Skeletal muscle satellite cell (primary cell): Measurements from ENCODE around the gene ACBD3.
"Not testable (repeated sequence)": the region's sequence is repeated elsewhere in the genome, so short reads cannot be mapped to it uniquely, and the experiment has no call there.

Experiments
- H3K27me3 ChIP-seq: 2 replicates; pipeline ENCODE4 v1.7.0; 2013; ENCODE audit warnings: low read length; ENCODE audit not compliant: control insufficient read depth, insufficient read depth
- H3K36me3 ChIP-seq: 2 replicates; pipeline ENCODE4 v1.7.0; 2013; ENCODE audit warnings: mild to moderate bottlenecking, control low read depth, low read length; ENCODE audit not compliant: insufficient read depth
- H3K4me1 ChIP-seq: 2 replicates; pipeline ENCODE4 v1.7.0; 2013; ENCODE audit warnings: low read length; ENCODE audit not compliant: control insufficient read depth, insufficient read depth
- H3K4me2 ChIP-seq: 2 replicates; pipeline ENCODE4 v1.7.0; 2013; ENCODE audit warnings: mild to moderate bottlenecking, low read length
- H3K4me3 ChIP-seq: 2 replicates; pipeline ENCODE4 v1.7.0; 2013; ENCODE audit warnings: low read length
- H3K9ac ChIP-seq: 2 replicates; pipeline ENCODE4 v1.7.0; 2013; ENCODE audit warnings: mild to moderate bottlenecking, low read depth, low read length, moderate library complexity
- H3K9me3 ChIP-seq: replicated peaks from 2 replicates; pipeline ENCODE4 v1.7.0; 2013; ENCODE audit warnings: mild to moderate bottlenecking, control low read depth, low read length

The ACBD3 gene

DNA sequence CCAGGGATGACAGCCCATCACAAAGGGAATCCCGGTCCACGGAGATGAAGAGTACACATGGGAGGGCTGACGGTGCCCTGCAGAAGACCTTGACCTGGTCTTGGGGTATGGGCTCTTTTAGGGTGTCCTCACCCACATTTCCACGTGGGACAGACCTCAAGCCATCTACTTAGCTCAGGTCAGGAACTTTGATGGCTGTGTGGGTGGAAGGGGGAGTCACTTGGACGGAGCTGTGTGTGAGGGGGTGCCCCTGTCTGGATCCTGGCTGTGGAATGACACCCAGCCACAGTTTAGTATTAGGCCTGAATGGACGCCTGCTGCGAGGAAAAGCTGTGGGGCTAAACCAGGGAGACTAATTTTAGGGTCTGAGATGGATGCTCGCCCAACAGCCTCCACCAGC lies 26.0 kb upstream of the ACBD3 start:
- Histone ChIP-seq H3K36me3 (no peaks in the 10 kb centered on the region), H3K4me2 (no peak overlapping the region), H3K9ac (no peak overlapping the region), H3K27me3 (peaks cover 25% of the 10 kb centered on the region), H3K4me3 (no peak overlapping the region), H3K9me3 (no peaks in the 10 kb centered on the region), H3K4me1 (no peaks in the 10 kb centered on the region)

DNA sequence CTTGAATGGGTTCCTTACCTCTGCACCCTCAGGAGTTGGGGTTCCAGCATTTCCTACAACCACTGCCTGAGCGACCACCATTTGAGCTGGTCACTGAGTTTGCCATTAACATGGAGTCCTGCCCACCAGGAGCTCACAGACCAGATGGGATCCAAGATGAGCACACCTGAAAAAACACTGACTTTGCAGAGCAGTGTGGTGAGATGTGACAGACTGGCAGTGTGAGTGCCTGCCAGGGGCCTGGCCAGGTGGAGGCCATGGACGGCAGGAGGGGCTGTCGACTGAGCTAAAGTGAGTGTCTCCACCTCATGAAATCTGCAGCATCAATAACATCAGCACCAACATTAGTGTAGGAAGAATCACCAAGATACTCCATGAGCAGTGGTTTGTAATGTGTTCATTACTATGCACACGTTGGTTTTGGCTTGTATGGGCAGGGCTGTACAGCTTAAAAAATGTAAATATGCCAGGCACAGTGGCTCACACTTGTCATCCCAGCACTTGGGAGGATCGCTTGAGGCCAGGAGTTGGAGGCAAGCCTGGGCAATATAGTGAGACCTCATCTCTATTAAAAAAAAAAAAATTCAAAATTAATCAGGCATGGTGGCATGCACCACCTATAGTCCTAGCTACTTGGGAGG lies 24.8 kb upstream of the ACBD3 start:
- Histone ChIP-seq H3K9me3 (no peaks in the 10 kb centered on the region), H3K27me3 (peaks cover 27% of the 10 kb centered on the region), H3K4me1 (no peaks in the 10 kb centered on the region), H3K36me3 (no peaks in the 10 kb centered on the region), H3K9ac (no peak overlapping the region), H3K4me2 (no peak overlapping the region), H3K4me3 (no peak overlapping the region)

DNA sequence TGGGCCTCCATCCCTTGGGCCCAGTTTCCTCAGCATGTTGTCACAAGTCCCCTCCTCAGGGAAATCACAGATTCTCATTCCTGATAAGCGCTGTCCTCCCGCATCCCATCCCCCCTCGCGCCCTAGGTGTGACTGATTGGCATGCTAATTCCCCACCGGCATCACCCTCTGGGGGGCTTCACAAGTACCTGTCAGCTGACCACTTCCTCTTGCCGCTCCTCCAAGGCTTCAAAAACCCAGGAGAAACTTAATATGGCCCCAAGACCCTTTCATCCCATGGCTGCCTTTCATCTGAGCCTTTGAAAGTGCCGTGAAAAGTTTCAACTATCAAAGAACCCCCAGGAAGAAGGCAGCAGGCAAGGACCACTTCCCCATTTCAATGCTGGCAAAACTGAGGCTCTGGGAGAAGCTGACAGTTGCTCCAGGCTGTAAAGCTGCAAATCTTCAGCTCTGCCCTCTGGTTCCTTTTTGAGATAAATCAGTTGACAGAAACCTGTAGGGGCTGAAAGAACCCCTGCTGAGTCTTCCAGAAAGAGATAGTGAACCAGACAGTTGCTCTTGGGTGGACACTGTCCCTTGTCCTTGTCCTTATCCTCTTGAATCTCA lies 24.1 kb upstream of the ACBD3 start:
- no peak overlapping the region for H3K4me3 ChIP-seq
- peaks cover 28% of the 10 kb centered on the region for H3K27me3 ChIP-seq
- no peaks in the 10 kb centered on the region for H3K4me1 ChIP-seq
- no peak overlapping the region for H3K4me2 ChIP-seq
- no peaks in the 10 kb centered on the region for H3K9me3 ChIP-seq
- H3K9ac ChIP-seq = no peak overlapping the region
- H3K36me3 ChIP-seq = no peaks in the 10 kb centered on the region

DNA sequence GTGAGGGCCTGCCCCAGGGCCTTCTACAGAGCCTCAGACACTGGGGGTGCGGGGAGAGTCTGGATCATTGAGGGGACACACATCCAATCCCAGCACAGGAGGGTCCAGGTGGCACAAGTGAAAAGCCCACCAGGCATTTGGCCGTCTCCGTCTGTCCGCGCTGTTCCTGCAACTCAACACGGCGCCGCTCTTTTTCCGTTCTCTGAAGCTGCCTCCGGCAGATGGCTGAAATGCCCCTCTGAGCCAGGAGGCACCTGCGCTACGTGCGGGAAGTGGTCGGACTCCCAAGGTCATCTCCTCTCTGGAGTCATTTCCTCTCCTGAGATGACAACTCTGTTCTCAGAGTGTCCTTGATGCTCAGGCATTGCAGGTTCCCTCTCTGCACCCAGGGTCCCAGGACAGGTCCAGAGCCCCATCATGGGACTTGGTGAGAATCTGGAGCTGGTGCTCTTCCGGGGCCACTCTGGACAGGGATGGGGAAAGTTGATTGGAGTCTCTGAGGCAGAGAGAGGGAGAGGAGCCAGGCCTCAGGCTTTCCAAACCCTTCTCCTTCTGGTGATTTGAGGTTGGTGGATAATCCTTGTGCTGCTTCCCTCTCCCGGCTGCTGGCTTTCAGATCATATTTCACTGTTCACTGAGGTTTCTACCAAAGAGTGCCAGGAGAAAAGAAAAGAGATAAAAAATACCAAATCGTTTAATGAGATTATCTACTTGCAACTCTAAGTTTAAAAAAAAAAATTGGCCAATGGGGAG lies 22.9 kb upstream of the ACBD3 start:
- Histone ChIP-seq H3K4me3 (no peak overlapping the region), H3K9ac (no peak overlapping the region), H3K4me1 (no peaks in the 10 kb centered on the region), H3K27me3 (peaks cover 28% of the 10 kb centered on the region), H3K36me3 (no peaks in the 10 kb centered on the region), H3K9me3 (no peaks in the 10 kb centered on the region), H3K4me2 (no peak overlapping the region)

DNA sequence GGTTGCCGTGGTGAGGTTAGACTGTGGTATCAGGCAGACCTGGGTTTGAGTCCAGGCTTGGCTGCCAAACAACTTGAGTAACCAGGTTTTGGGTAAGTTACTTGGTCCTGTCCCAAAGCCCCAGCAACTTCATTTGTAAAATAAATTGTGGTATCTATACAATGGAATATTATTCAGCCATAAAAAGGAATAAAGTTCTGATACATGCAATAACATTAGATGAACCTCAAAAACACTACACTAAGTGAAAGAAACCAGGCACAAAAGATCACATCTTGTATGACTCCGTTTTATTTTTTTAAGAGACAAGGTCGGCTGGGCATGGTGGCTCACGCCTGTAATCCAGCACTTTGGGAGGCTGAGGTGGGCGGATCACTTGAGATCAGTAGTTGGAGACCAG lies 20.5 kb upstream of the ACBD3 start:
- Histone ChIP-seq H3K36me3 (no peaks in the 10 kb centered on the region), H3K4me2 (no peak overlapping the region), H3K27me3 (peaks cover 28% of the 10 kb centered on the region), H3K4me3 (no peak overlapping the region), H3K4me1 (no peaks in the 10 kb centered on the region), H3K9me3 (no peaks in the 10 kb centered on the region), H3K9ac (no peak overlapping the region)

DNA sequence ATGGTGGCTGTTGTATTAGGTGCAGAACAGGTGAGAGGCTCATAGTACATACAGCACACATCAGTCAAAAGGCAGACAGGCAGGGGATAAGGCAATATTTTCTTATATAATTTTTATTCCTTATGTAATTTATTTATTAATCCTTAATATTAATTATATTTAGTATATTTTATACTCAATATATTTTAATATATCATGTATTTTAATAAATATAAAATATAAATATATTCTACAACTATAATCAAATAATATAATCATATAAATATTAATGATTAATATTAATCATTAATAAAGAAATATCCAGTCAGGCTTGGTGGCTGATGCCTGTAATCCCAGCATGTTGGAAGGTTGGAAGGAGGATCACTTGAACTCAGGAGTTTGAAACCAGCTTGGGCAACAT lies 17.7 kb upstream of the ACBD3 start:
- Histone ChIP-seq H3K4me3 (no peak overlapping the region), H3K9me3 (no peaks in the 10 kb centered on the region), H3K36me3 (no peaks in the 10 kb centered on the region), H3K9ac (no peak overlapping the region), H3K4me1 (no peaks in the 10 kb centered on the region), H3K27me3 (peaks cover 30% of the 10 kb centered on the region), H3K4me2 (no peak overlapping the region)

DNA sequence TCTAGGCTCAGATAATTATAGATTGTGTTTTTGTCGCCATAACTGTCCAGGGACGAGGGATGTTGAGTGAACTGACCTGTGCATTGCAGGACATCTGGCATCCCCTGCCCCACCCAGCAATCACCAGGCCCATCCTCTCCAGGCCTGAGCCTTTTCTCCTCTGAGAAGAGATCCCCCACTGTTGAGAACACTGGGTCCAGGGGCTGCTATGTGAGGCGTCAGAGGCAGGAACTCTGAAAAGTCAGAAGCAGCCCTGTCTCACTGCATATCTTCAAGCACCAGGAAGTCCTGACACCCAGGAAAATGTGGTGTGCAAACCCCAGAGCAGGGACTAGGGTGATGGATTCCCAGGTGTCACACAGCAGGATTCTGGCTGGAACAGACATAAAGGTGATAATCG lies 17.1 kb upstream of the ACBD3 start:
- Histone ChIP-seq H3K4me2 (no peak overlapping the region), H3K4me3 (no peak overlapping the region), H3K9me3 (no peaks in the 10 kb centered on the region), H3K27me3 (peaks cover 24% of the 10 kb centered on the region), H3K9ac (no peak overlapping the region), H3K4me1 (no peaks in the 10 kb centered on the region), H3K36me3 (no peaks in the 10 kb centered on the region)

DNA sequence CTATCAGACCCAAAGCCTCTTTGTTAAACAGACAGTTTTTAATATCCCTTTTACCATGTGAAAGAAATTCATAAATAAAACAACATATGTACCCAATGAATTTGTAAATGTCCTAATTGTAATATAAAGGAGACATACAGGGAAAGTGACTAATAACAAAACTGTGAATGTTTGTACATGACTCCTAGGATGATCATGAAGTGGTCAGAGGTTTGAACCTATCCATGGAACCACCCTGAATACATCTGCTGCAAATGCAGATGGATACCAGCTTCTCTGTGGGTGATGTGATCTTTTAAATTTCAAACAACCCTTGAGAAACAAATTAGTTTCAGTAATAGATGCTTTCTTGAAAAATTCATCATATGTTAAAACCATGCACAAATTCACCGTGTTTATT lies 16.7 kb upstream of the ACBD3 start:
- H3K36me3 ChIP-seq = no peaks in the 10 kb centered on the region
- H3K4me1 ChIP-seq = no peaks in the 10 kb centered on the region
- H3K4me3 ChIP-seq = no peak overlapping the region
- H3K27me3 ChIP-seq = peaks cover 20% of the 10 kb centered on the region
- H3K9ac ChIP-seq = no peak overlapping the region
- H3K4me2 ChIP-seq = no peak overlapping the region
- no peaks in the 10 kb centered on the region for H3K9me3 ChIP-seq

DNA sequence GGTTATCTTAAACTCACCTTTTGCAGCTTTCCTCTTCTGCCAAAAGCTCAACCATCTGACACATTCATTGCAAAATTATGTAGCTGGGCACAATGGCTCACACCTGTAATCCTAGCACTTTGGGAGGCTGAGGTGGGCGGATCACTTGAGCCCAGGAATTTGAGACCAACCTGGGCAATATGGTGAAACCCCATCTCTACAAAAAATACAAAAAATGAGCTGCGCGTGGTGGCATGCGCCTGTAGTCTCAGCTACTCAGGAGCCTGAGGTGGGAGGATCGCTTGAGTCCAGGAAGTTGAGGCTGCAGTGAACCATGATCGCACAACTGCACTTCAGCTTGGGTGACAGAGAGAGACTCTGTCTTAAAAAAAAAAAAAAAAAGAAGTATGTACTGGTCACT lies 16.1 kb upstream of the ACBD3 start:
- not testable (repeated sequence) for H3K9me3 ChIP-seq, H3K9ac ChIP-seq, H3K4me2 ChIP-seq

DNA sequence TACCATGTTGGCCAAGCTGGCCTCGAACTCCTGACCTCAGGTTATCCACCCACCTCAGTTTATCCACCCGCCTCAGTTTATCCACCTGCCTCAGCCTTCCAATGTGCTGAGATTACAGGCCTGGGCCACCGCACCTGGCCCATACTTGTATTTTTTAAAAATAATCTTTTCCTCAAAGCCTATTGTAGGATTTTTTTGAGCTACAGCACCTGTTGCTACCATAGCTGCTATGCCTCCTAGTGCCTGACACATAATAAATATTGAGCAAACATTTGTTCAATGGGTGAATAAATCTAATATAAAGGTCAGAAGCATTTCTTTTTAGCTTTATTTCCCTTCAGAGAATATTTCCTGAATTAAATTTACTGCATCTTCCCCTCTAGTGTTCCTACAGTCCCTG lies 15.7 kb upstream of the ACBD3 start:
- Histone ChIP-seq H3K4me2 (no peak overlapping the region), H3K9ac (no peak overlapping the region), H3K27me3 (peaks cover 20% of the 10 kb centered on the region), H3K4me1 (no peaks in the 10 kb centered on the region), H3K36me3 (no peaks in the 10 kb centered on the region), H3K4me3 (no peak overlapping the region), H3K9me3 (no peaks in the 10 kb centered on the region)

More for the DNA sequence above, 16.1 kb upstream of the ACBD3 start:
- not testable (repeated sequence) for H3K36me3 ChIP-seq, H3K4me3 ChIP-seq, H3K4me1 ChIP-seq
- peaks cover 20% of the 10 kb centered on the region for H3K27me3 ChIP-seq

DNA sequence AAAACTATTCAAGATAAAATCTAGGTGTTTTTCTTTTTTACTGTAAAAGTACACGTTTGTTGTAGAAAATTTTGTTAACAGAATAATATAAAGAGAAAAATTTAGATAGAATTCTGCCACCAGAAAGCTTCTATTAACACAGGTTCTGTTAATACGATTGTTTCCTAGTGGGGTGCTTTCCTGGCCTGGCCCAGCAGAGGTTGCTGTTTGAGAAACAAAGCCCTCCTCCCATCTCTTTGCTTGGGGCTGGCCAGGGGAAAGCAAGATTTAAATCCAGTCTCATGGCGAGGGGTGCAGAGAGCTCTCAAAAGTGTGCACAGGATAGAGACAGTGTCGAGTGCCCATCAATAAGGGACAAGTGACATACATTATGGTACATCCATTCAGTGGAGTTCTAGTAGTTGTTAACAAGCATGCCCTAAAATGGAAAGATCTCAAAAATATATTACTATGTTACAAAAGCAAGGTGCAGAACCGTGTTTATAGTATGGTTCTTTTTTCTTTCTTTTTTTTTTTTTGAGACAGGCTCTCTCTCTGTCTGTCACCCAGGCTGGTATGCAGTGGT lies 14.6 kb upstream of the ACBD3 start:
- Histone ChIP-seq H3K27me3 (peaks cover 17% of the 10 kb centered on the region), H3K9me3 (no peaks in the 10 kb centered on the region), H3K4me1 (no peaks in the 10 kb centered on the region), H3K4me2 (no peak overlapping the region), H3K36me3 (no peaks in the 10 kb centered on the region), H3K9ac (no peak overlapping the region), H3K4me3 (no peak overlapping the region)
